Measurements from ENCODE around the gene STXBP5.

STXBP5 gene

GRCh38 chr6:147184379-147184778 lies 19.8 kb upstream of the STXBP5 start:
- TF ChIP-seq EZH2 (optimal IDR thresholded peaks at IDR 0.05; ENCODE audit: low read depth, low read length), result no peak
- no peak for TF ChIP-seq CTCF (IDR thresholded peaks at IDR 0.05; ENCODE audit: low read length)
- TF ChIP-seq EZH2phosphoT487 (IDR thresholded peaks at IDR 0.05; ENCODE audit: low read length), result no peak
- no peak for DNase-seq
- H3K4me1 ChIP-seq (ENCODE audit: low read length), result no peaks in the 10 kb centered on the region
- H3K79me2 ChIP-seq (ENCODE audit: low read length), result no peaks in the 10 kb centered on the region
- H3K9me2 ChIP-seq (replicated peaks; ENCODE audit: insufficient read depth, low read length), result no peaks in the 10 kb centered on the region
- no peaks in the 10 kb centered on the region for H3K27me3 ChIP-seq (replicated peaks; ENCODE audit: insufficient read depth, low read length)
- H3K4me3 ChIP-seq (ENCODE audit: low read length), result no peak overlapping the region
- H3K27ac ChIP-seq (ENCODE audit: low read length), result no peak overlapping the region
- H4K20me1 ChIP-seq (ENCODE audit: insufficient read depth, low read length), result no peaks in the 10 kb centered on the region
- H3K9me3 ChIP-seq (replicated peaks; ENCODE audit: insufficient read depth, low read length), result no peaks in the 10 kb centered on the region
- H3K9ac ChIP-seq (ENCODE audit: low read length), result no peak overlapping the region
- no peaks in the 10 kb centered on the region for H3K36me3 ChIP-seq (replicated peaks; ENCODE audit: insufficient read depth, low read length)
- H3K4me2 ChIP-seq (ENCODE audit: low read depth, low read length), result no peak overlapping the region
- no peak overlapping the region for H2AFZ ChIP-seq (ENCODE audit: low read length)
- no peaks in the 10 kb centered on the region for H3F3A ChIP-seq (ENCODE audit: insufficient read depth, low read length)

- H3K79me2 ChIP-seq (ENCODE audit: low read length), result no peaks in the 10 kb centered on the region
- no peaks in the 10 kb centered on the region for H3K9me2 ChIP-seq (replicated peaks; ENCODE audit: insufficient read depth, low read length)
- H3K9me3 ChIP-seq (replicated peaks; ENCODE audit: insufficient read depth, low read length), result no peaks in the 10 kb centered on the region
- no peak overlapping the region for H3K4me2 ChIP-seq (ENCODE audit: low read depth, low read length)
- H3K4me1 ChIP-seq (ENCODE audit: low read length), result no peaks in the 10 kb centered on the region
- no peaks in the 10 kb centered on the region for H3K36me3 ChIP-seq (replicated peaks; ENCODE audit: insufficient read depth, low read length)
- DNase-seq, result no peak
- H2AFZ ChIP-seq (ENCODE audit: low read length), result no peak overlapping the region
- H3K27ac ChIP-seq (ENCODE audit: low read length), result no peak overlapping the region
- no peak overlapping the region for H3K4me3 ChIP-seq (ENCODE audit: low read length)
- H3K27me3 ChIP-seq (replicated peaks; ENCODE audit: insufficient read depth, low read length), result no peaks in the 10 kb centered on the region
- TF ChIP-seq EZH2phosphoT487 (IDR thresholded peaks at IDR 0.05; ENCODE audit: low read length) (no peak), EZH2 (optimal IDR thresholded peaks at IDR 0.05; ENCODE audit: low read depth, low read length) (no peak), CTCF (IDR thresholded peaks at IDR 0.05; ENCODE audit: low read length) (no peak)
- no peaks in the 10 kb centered on the region for H3F3A ChIP-seq (ENCODE audit: insufficient read depth, low read length)
- no peak overlapping the region for H3K9ac ChIP-seq (ENCODE audit: low read length)
- no peaks in the 10 kb centered on the region for H4K20me1 ChIP-seq (ENCODE audit: insufficient read depth, low read length)
Measured at GRCh38 chr6:147185216-147185615, 19.0 kb upstream of the STXBP5 start.

GRCh38 chr6:147190556-147190955 lies 13.7 kb upstream of the STXBP5 start:
- Histone ChIP-seq H4K20me1 (ENCODE audit: insufficient read depth, low read length) (no peaks in the 10 kb centered on the region), H3K9ac (ENCODE audit: low read length) (no peak overlapping the region), H3K9me3 (replicated peaks; ENCODE audit: insufficient read depth, low read length) (no peaks in the 10 kb centered on the region), H3K27ac (ENCODE audit: low read length) (no peak overlapping the region), H3K4me1 (ENCODE audit: low read length) (no peaks in the 10 kb centered on the region), H3K36me3 (replicated peaks; ENCODE audit: insufficient read depth, low read length) (no peaks in the 10 kb centered on the region), H3K79me2 (ENCODE audit: low read length) (no peaks in the 10 kb centered on the region), H3K9me2 (replicated peaks; ENCODE audit: insufficient read depth, low read length) (no peaks in the 10 kb centered on the region), H3K27me3 (replicated peaks; ENCODE audit: insufficient read depth, low read length) (no peaks in the 10 kb centered on the region), H3K4me2 (ENCODE audit: low read depth, low read length) (no peak overlapping the region), H3K4me3 (ENCODE audit: low read length) (no peak overlapping the region), H2AFZ (ENCODE audit: low read length) (no peak overlapping the region), H3F3A (ENCODE audit: insufficient read depth, low read length) (no peaks in the 10 kb centered on the region)
- TF ChIP-seq CTCF (IDR thresholded peaks at IDR 0.05; ENCODE audit: low read length), result no peak
- TF ChIP-seq EZH2phosphoT487 (IDR thresholded peaks at IDR 0.05; ENCODE audit: low read length), result no peak
- no peak for TF ChIP-seq EZH2 (optimal IDR thresholded peaks at IDR 0.05; ENCODE audit: low read depth, low read length)
- no peak for DNase-seq

Measured in MM.1S (cell line).